CD4-positive, alpha-beta T cell (primary cell): ENCODE data around the gene FBLN7. TPM values are rescaled to one million over a fixed set of nuclear protein-coding genes. Genes with fewer than 3 reads are reported as not detected.

Experiments used
- ATAC-seq: fragments of 200-7000 bp; cut with Tn5 transposase; one replicate; pipeline ENCODE4 v1.10.0; 2022; ENCODE audit warnings: mild to moderate bottlenecking; ENCODE audit not compliant: poor library complexity
- CTCF ChIA-PET: fragments of 350-600 bp; sonication (Branson Sonifier 250); formaldehyde crosslinking; loops from one replicate; lab custom pipeline; 2021; ENCODE audit warnings: antibody characterized with exemption, inconsistent platforms; lab: Charles Lee
- POLR2A ChIA-PET: fragments of 350-600 bp; sonication (Branson Sonifier 250); formaldehyde crosslinking; loops from one replicate; lab custom pipeline; 2021; ENCODE audit warnings: antibody characterized with exemption, inconsistent platforms; lab: Charles Lee
- DNase-seq, 14 experiments: peaks; one replicate each; pipeline ENCODE4 v3.0.0-alpha.2; 2013 to 2020; ENCODE audit warnings: mixed read lengths in 2 of 14
- H3K27ac ChIP-seq, 2 donors: one replicate each; pipeline versions ENCODE4 v1.5.1 to v1.7.0; 2013; ENCODE audit warnings: low read length in 2 of 2, low read depth in 1 of 2, mild to moderate bottlenecking in 1 of 2
- H3K27me3 ChIP-seq, 2 experiments: 1 replicate in 1 of 2; 2 replicates in 1 of 2; pipeline versions ENCODE4 v1.6.1 to v1.7.0; 2013; ENCODE audit warnings: low read length in 2 of 2, control low read depth in 1 of 2, mild to moderate bottlenecking in 1 of 2, moderate library complexity in 1 of 2; ENCODE audit not compliant: insufficient read depth in 2 of 2, control insufficient read depth in 1 of 2
- H3K36me3 ChIP-seq: one replicate; pipeline ENCODE4 v1.6.1; 2013; ENCODE audit warnings: low read length, control low read depth; ENCODE audit not compliant: insufficient read depth
- H3K4me1 ChIP-seq: one replicate; pipeline ENCODE4 v1.6.1; 2013; ENCODE audit warnings: low read length, control low read depth; ENCODE audit not compliant: insufficient read depth
- H3K4me3 ChIP-seq: one replicate; pipeline ENCODE4 v1.5.1; 2013; ENCODE audit warnings: mild to moderate bottlenecking, low read length, moderate library complexity
- H3K9me3 ChIP-seq, 2 experiments: 1 replicate in 1 of 2; 2 replicates in 1 of 2; pipeline versions ENCODE4 v1.6.1 to v1.7.0; 2013; ENCODE audit warnings: low read length in 2 of 2, mild to moderate bottlenecking in 2 of 2, control low read depth in 1 of 2, moderate library complexity in 1 of 2; ENCODE audit not compliant: control insufficient read depth in 1 of 2, insufficient read depth in 1 of 2
- H3K27ac Mint-ChIP-seq: one replicate; pipeline ENCODE4 v1.8.0; 2020; ENCODE audit warnings: mixed read lengths
- H3K27me3 Mint-ChIP-seq: one replicate; pipeline ENCODE4 v1.8.0; 2021; ENCODE audit warnings: mixed read lengths
- H3K36me3 Mint-ChIP-seq: one replicate; pipeline ENCODE4 v1.8.0; 2021; ENCODE audit warnings: low read depth, mixed read lengths
- H3K4me1 Mint-ChIP-seq: one replicate; pipeline ENCODE4 v1.8.0; 2021; ENCODE audit warnings: low read depth, mixed read lengths
- H3K4me3 Mint-ChIP-seq: one replicate; pipeline ENCODE4 v1.8.0; 2020; ENCODE audit warnings: mild to moderate bottlenecking, mixed read lengths
- H3K9me3 Mint-ChIP-seq: one replicate; pipeline ENCODE4 v1.8.0; 2020; ENCODE audit warnings: mixed read lengths
- CTCF ChIP-seq: fragments of 200-600 bp; IDR thresholded peaks from one replicate; pipeline ENCODE4 v1.8.0; 2022; ENCODE audit warnings: antibody characterized with exemption, mild to moderate bottlenecking
- intact Hi-C, 2 experiments: fragments of 100-400 bp; cut with DNase I in 1 of 2; cut with micrococcal nuclease in 1 of 2; formaldehyde crosslinking; loops; one replicate each; pipeline versions ENCODE4 v1.15.1 to v1.9.0; 2023 to 2025; cut with DNase I, micrococcal nuclease
- total RNA-seq, 174 experiments: library from RNA in 2 of 174; stranded (reverse) in 2 of 174; gene quantifications; one replicate each; pipeline ENCODE4 v1.2.3 and lab custom pipeline; 2021 to 2026

Gene FBLN7
- total RNA-seq, 2 experiments from 2014 or later: 27.0 to 27.2 TPM

DNA sequence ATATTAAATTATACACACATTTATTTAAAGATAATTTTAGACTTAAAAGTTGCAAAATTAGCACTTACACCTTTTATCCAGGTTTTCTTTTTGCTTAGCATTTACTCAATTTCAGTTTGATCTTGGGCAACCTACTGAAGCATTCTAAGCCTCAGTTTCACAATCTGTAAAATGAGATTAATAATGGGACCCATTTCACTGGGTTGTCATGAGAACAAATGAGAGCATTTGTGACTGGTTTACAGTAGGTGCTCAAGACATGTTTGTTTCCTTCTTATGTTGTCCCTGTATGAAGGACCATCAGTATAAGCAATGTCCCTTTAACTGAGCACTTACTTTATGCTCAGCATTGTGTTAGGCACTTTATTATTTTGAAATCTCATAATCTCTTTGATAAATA, 4.8 kb upstream of the FBLN7 start:
- peaks cover 8 to 15% of the 10 kb centered on the region in 2 experiments for H3K27me3 ChIP-seq
- intact Hi-C loops: loop anchor here in 1 of 2 experiments (5.0 kb wide), 1 partner anchor 184 kb away; no protein-coding TSS in a partner anchor
- Mint-ChIP-seq H3K4me1 (peaks cover 13% of the 10 kb centered on the region), H3K9me3 (peaks cover 5% of the 10 kb centered on the region), H3K27me3 (peaks cover 27% of the 10 kb centered on the region), H3K4me3 (no peak overlapping the region), H3K36me3 (peaks cover 9% of the 10 kb centered on the region), H3K27ac (no peak overlapping the region)
- H3K4me3 ChIP-seq: no peak overlapping the region
- ChIA-PET CTCF (interaction anchor here (3.9 kb wide), 1 partner anchor 11 kb away, joined by 12 read pairs; no protein-coding TSS in a partner anchor), POLR2A (no interaction called here)
- no peak for DNase-seq
- H3K27ac ChIP-seq: no peak overlapping the region
- no peak for TF ChIP-seq CTCF
- no peaks in the 10 kb centered on the region for H3K36me3 ChIP-seq
- peaks cover 4 to 7% of the 10 kb centered on the region in 2 experiments for H3K9me3 ChIP-seq
- ATAC-seq: no peak
- H3K4me1 ChIP-seq: peaks cover 12% of the 10 kb centered on the region

- Mint-ChIP-seq H3K27me3 (peaks cover 27% of the 10 kb centered on the region), H3K9me3 (no peaks in the 10 kb centered on the region), H3K36me3 (peaks cover 9% of the 10 kb centered on the region), H3K4me1 (peaks cover 13% of the 10 kb centered on the region), H3K4me3 (no peak overlapping the region), H3K27ac (no peak overlapping the region)
- CTCF ChIA-PET: interaction anchor here (1.5 to 3.9 kb wide), 2 partner anchors 12 kb away, joined by 5 to 12 read pairs; no protein-coding TSS in a partner anchor
- Histone ChIP-seq H3K36me3 (no peaks in the 10 kb centered on the region), H3K27ac (no peak overlapping the region), H3K4me1 (peaks cover 15% of the 10 kb centered on the region), H3K27me3 (peaks cover 8 to 15% of the 10 kb centered on the region in 2 experiments), H3K4me3 (no peak overlapping the region), H3K9me3 (peaks cover 4 to 7% of the 10 kb centered on the region in 2 experiments)
- intact Hi-C loops: loop anchor here in 1 of 2 experiments (5.0 kb wide), 1 partner anchor 183 kb away; no protein-coding TSS in a partner anchor
- POLR2A ChIA-PET: no interaction called here
- ATAC-seq (no peak), DNase-seq (peak in 1 of 14 experiments; percentile 11)
- no peak for TF ChIP-seq CTCF
These were observed 4.1 kb upstream of the FBLN7 start for GRCh38 chr2:112134120-112134519.

DNA sequence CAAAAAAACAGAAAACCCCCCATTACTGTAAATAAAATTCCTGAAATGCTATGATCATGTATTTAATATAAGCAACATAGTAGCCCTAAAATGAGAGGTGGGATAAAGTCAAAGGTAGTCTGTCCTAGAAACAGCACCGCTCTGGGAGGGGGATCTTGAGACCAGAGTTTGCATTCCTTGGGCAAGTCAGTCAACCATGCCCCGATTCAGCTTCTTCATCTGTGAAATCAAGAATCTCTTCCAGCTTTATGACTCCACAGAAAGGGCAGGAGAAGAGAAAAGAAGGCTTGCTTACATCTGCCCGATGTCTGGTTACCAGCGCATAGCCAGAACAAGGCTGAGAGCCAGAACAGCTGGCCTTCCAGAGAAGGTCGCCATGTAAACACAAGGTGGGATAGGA, 2.1 kb upstream of the FBLN7 start:
- Mint-ChIP-seq H3K36me3 (peaks cover 9% of the 10 kb centered on the region), H3K27ac (no peak overlapping the region), H3K27me3 (peaks cover 36% of the 10 kb centered on the region), H3K4me3 (peak overlapping the region; percentile 51), H3K9me3 (no peaks in the 10 kb centered on the region), H3K4me1 (peaks cover 13% of the 10 kb centered on the region)
- Histone ChIP-seq H3K27me3 (peaks cover 10 to 21% of the 10 kb centered on the region in 2 experiments), H3K4me1 (peaks cover 15% of the 10 kb centered on the region), H3K36me3 (no peaks in the 10 kb centered on the region), H3K4me3 (no peak overlapping the region), H3K27ac (no peak overlapping the region), H3K9me3 (peaks cover 4 to 10% of the 10 kb centered on the region in 2 experiments)
- intact Hi-C loops: no loop called here
- ChIA-PET POLR2A (no interaction called here), CTCF (no interaction called here)
- no peak for TF ChIP-seq CTCF
- no peak for DNase-seq
- ATAC-seq: no peak
